CD4-positive, CD25-positive, alpha-beta regulatory T cell (primary cell): Measurements from ENCODE around the gene PPP2R1A. TPM values are rescaled to one million over a fixed set of nuclear protein-coding genes. Genes with fewer than 3 reads are reported as not detected.

Source experiments
- polyA plus RNA-seq, 4 donors: library from polyadenylated mRNA; unstranded; fragments of 300-500 nt; fragmentation: Illumina TruSeq; gene quantifications; one replicate each; pipeline ENCODE4 v1.2.3, GENCODE V29; 2021
- total RNA-seq: library from RNA; stranded (reverse); gene quantifications from one replicate; pipeline ENCODE4 v1.2.3, GENCODE V29; 2022

PPP2R1A gene
- total and polyA plus RNA-seq, 5 donors from 2014 or later, result 170 to 212 (median 180) TPM

Other genes with a start within 250 kb of the PPP2R1A start
- gene ZNF350, start 203.2 kb upstream of the PPP2R1A start, total RNA-seq, result 25.4 TPM
- 10 to 100 TPM; 15.5 to 25.3 (median 18.8) TPM for gene ZNF350, start 203.2 kb upstream of the PPP2R1A start, polyA plus RNA-seq
- 13.0 TPM for gene ZNF615, start 181.8 kb upstream of the PPP2R1A start, total RNA-seq
- gene ZNF615, start 181.8 kb upstream of the PPP2R1A start, polyA plus RNA-seq, result 10 to 100 TPM in 2 of 4 donors, 1 to 10 TPM in 2; 6.6 to 12.9 (median 10.3) TPM
- 5.1 TPM for gene ZNF614, start 161.7 kb upstream of the PPP2R1A start, total RNA-seq
- gene ZNF614, start 161.7 kb upstream of the PPP2R1A start, polyA plus RNA-seq, result 1 to 10 TPM; 3.3 to 7.2 (median 3.8) TPM
- gene ZNF432, start 141.2 kb upstream of the PPP2R1A start, total RNA-seq, result 16.8 TPM
- gene ZNF432, start 141.2 kb upstream of the PPP2R1A start, polyA plus RNA-seq, result 1 to 10 TPM; 2.5 to 6.6 (median 3.5) TPM
- 21.0 TPM for gene ZNF841, start 94.3 kb upstream of the PPP2R1A start, total RNA-seq
- 1 to 10 TPM; 2.4 to 3.4 (median 2.9) TPM for gene ZNF841, start 94.3 kb upstream of the PPP2R1A start, polyA plus RNA-seq
- gene ZNF616, start 50.1 kb upstream of the PPP2R1A start, total RNA-seq, result 2.8 TPM
- gene ZNF616, start 50.1 kb upstream of the PPP2R1A start, polyA plus RNA-seq, result 1 to 10 TPM; 2.4 to 8.2 (median 4.1) TPM
- gene ZNF836, start 18.4 kb upstream of the PPP2R1A start, total RNA-seq, result 22.4 TPM
- 10 to 100 TPM in 1 of 4 donors, 1 to 10 TPM in 3; 3.0 to 10.2 (median 8.3) TPM for gene ZNF836, start 18.4 kb upstream of the PPP2R1A start, polyA plus RNA-seq
- 31.9 TPM for gene ZNF766, start 79.5 kb downstream of the PPP2R1A start, total RNA-seq
- 10 to 100 TPM; 39.1 to 62.4 (median 59.8) TPM for gene ZNF766, start 79.5 kb downstream of the PPP2R1A start, polyA plus RNA-seq
- 7.0 TPM for gene ZNF480, start 107.1 kb downstream of the PPP2R1A start, total RNA-seq
- 10 to 100 TPM; 14.1 to 20.5 (median 16.1) TPM for gene ZNF480, start 107.1 kb downstream of the PPP2R1A start, polyA plus RNA-seq
- 0.67 TPM for gene ZNF610, start 146.2 kb downstream of the PPP2R1A start, total RNA-seq
- 1 to 10 TPM in 2 of 4 donors, under 1 TPM in 1, not detected in 1; 0.37 to 3.6 (median 3.0) TPM for gene ZNF610, start 146.2 kb downstream of the PPP2R1A start, polyA plus RNA-seq
- 17.9 TPM for gene ZNF880, start 179.9 kb downstream of the PPP2R1A start, total RNA-seq
- gene ZNF880, start 179.9 kb downstream of the PPP2R1A start, polyA plus RNA-seq, result 10 to 100 TPM; 26.4 to 34.3 (median 28.1) TPM
- gene ZNF528, start 207.8 kb downstream of the PPP2R1A start, total RNA-seq, result 19.0 TPM
- 1 to 10 TPM; 7.1 to 9.4 (median 8.6) TPM for gene ZNF528, start 207.8 kb downstream of the PPP2R1A start, polyA plus RNA-seq
- gene ZNF534, start 239.1 kb downstream of the PPP2R1A start, total RNA-seq, result not detected
- gene ZNF534, start 239.1 kb downstream of the PPP2R1A start, polyA plus RNA-seq, result not detected